Hepatocyte (in vitro differentiated cells): ENCODE measurements around the gene SH3RF3. TPM values are rescaled to one million over a fixed set of nuclear protein-coding genes. Genes with fewer than 3 reads are reported as not detected.

Experiments used
- DNase-seq: peaks from one replicate; pipeline ENCODE4 v3.0.0-alpha.2; 2016; ENCODE audit warnings: low spot score
- H2AFZ ChIP-seq: fragments of 200-600 bp; sonication (generic); 2 replicates; pipeline ENCODE4 v1.6.0; 2016; ENCODE audit warnings: antibody characterized with exemption, mild to moderate bottlenecking
- H3K27ac ChIP-seq: fragments of 200-600 bp; sonication (generic); 2 replicates; pipeline ENCODE4 v1.5.1; 2016; ENCODE audit warnings: mild to moderate bottlenecking
- H3K27me3 ChIP-seq: fragments of 200-600 bp; sonication (generic); 2 replicates; pipeline ENCODE4 v1.6.1; 2016
- H3K36me3 ChIP-seq: fragments of 200-600 bp; sonication (generic); replicated peaks from 2 replicates; pipeline ENCODE4 v1.5.1; 2016; ENCODE audit warnings: low read depth; ENCODE audit not compliant: insufficient read depth
- H3K4me1 ChIP-seq: fragments of 200-600 bp; sonication (generic); 2 replicates; pipeline ENCODE4 v1.5.1; 2016; ENCODE audit warnings: mild to moderate bottlenecking, moderate library complexity; ENCODE audit not compliant: insufficient read depth
- H3K4me2 ChIP-seq: fragments of 200-600 bp; sonication (generic); 2 replicates; pipeline ENCODE4 v1.6.0; 2016
- H3K4me3 ChIP-seq: fragments of 200-600 bp; sonication (generic); 2 replicates; pipeline ENCODE4 v1.5.1; 2016; ENCODE audit warnings: mild to moderate bottlenecking
- H3K79me2 ChIP-seq: fragments of 200-600 bp; sonication (generic); 2 replicates; pipeline ENCODE4 v1.6.0; 2017; ENCODE audit warnings: mild to moderate bottlenecking
- H3K9me2 ChIP-seq: fragments of 200-600 bp; sonication (generic); replicated peaks from 2 replicates; pipeline ENCODE4 v1.6.0; 2017; ENCODE audit warnings: mild to moderate bottlenecking; ENCODE audit not compliant: insufficient read depth
- H3K9me3 ChIP-seq: fragments of 200-600 bp; sonication (generic); 2 replicates; pipeline ENCODE4 v1.5.1; 2016; ENCODE audit warnings: low read depth, mild to moderate bottlenecking
- H4K20me1 ChIP-seq: fragments of 200-600 bp; sonication (generic); 2 replicates; pipeline ENCODE4 v1.6.0; 2016; ENCODE audit warnings: mild to moderate bottlenecking; ENCODE audit not compliant: insufficient read depth, poor library complexity, severe bottlenecking
- CTCF ChIP-seq: fragments of 200-600 bp; sonication (generic); IDR thresholded peaks from 2 replicates; pipeline ENCODE4 v1.5.1; 2016; ENCODE audit warnings: antibody characterized with exemption, mild to moderate bottlenecking; ENCODE audit not compliant: poor library complexity
- EZH2 ChIP-seq: fragments of 200-600 bp; sonication (generic); IDR thresholded peaks from 2 replicates; pipeline ENCODE4 v1.6.1; 2016; ENCODE audit warnings: antibody characterized with exemption, mild to moderate bottlenecking, borderline replicate concordance
- EZH2phosphoT487 ChIP-seq: fragments of 200-600 bp; sonication (generic); IDR thresholded peaks from one replicate; pipeline ENCODE4 v1.6.1; 2018; ENCODE audit warnings: antibody characterized with exemption, mild to moderate bottlenecking, low read depth, moderate library complexity; ENCODE audit not compliant: unreplicated experiment, severe bottlenecking
- WGBS: methylation state at CpG from one replicate; pipeline ENCODE4 v1.1.6; 2016; ENCODE audit warnings: low lambda C conversion rate; ENCODE audit errors: missing lambda C conversion rate; 5-methylcytosine and 5-hydroxymethylcytosine counted together
- polyA plus RNA-seq: library from polyadenylated mRNA; unstranded; fragments of >200 nt; fragmentation: Nextera tagmentation; extraction: Ambion mirVana; gene quantifications from 2 replicates; pipeline ENCODE4 v1.2.1, GENCODE V29; 2016
- total RNA-seq: library from RNA; depleted of rRNA; stranded (reverse); fragments of >200 nt; gene quantifications from 2 replicates; pipeline ENCODE4 v1.2.3, GENCODE V29; 2014

SH3RF3 gene
- total and polyA plus RNA-seq, 2 experiments from 2014 or later, result 1.9 to 2.1 TPM

GRCh38 chr2:109335631-109336176 lies 206.7 kb downstream of the SH3RF3 start:
- Histone ChIP-seq H3K27me3 (no peaks in the 10 kb centered on the region), H3K4me3 (no peak overlapping the region), H3K4me1 (peaks cover 24% of the 10 kb centered on the region), H3K9me2 (no peaks in the 10 kb centered on the region), H3K4me2 (peak overlapping the region; percentile 46), H2AFZ (no peak overlapping the region), H3K79me2 (no peaks in the 10 kb centered on the region), H4K20me1 (no peaks in the 10 kb centered on the region), H3K27ac (peak overlapping the region; percentile 57), H3K36me3 (no peaks in the 10 kb centered on the region), H3K9me3 (no peaks in the 10 kb centered on the region)
- DNase-seq, result no peak
- 49% methylated on average over 12 of the region's 12 CpGs for WGBS
- no peak for TF ChIP-seq EZH2
- no peak for TF ChIP-seq CTCF
- no peak for TF ChIP-seq EZH2phosphoT487

- H3K36me3 ChIP-seq, result no peaks in the 10 kb centered on the region
- H3K4me1 ChIP-seq, result peaks cover 24% of the 10 kb centered on the region
- no peaks in the 10 kb centered on the region for H3K79me2 ChIP-seq
- H2AFZ ChIP-seq, result no peak overlapping the region
- no peaks in the 10 kb centered on the region for H3K9me2 ChIP-seq
- peak overlapping the region; percentile 57 for H3K27ac ChIP-seq
- H3K4me2 ChIP-seq, result peak overlapping the region; percentile 46
- no peak for TF ChIP-seq CTCF
- no peak for TF ChIP-seq EZH2
- TF ChIP-seq EZH2phosphoT487, result no peak
- H3K4me3 ChIP-seq, result no peak overlapping the region
- DNase-seq, result no peak
- no peaks in the 10 kb centered on the region for H3K27me3 ChIP-seq
- no peaks in the 10 kb centered on the region for H4K20me1 ChIP-seq
- no peaks in the 10 kb centered on the region for H3K9me3 ChIP-seq
- 52% methylated on average over 6 of the region's 6 CpGs for WGBS
Measured at GRCh38 chr2:109336296-109336695, 207.3 kb downstream of the SH3RF3 start.

GRCh38 chr2:109337221-109337620 lies 208.2 kb downstream of the SH3RF3 start:
- 94% methylated on average over 9 of the region's 9 CpGs for WGBS
- Histone ChIP-seq H2AFZ (no peak overlapping the region), H3K4me1 (peaks cover 17% of the 10 kb centered on the region), H4K20me1 (no peaks in the 10 kb centered on the region), H3K36me3 (no peaks in the 10 kb centered on the region), H3K9me3 (no peaks in the 10 kb centered on the region), H3K9me2 (no peaks in the 10 kb centered on the region), H3K27me3 (no peaks in the 10 kb centered on the region), H3K4me2 (no peak overlapping the region), H3K27ac (no peak overlapping the region), H3K79me2 (no peaks in the 10 kb centered on the region), H3K4me3 (no peak overlapping the region)
- TF ChIP-seq EZH2 (no peak), EZH2phosphoT487 (no peak), CTCF (no peak)
- DNase-seq, result no peak

GRCh38 chr2:109339519-109339966 lies 210.5 kb downstream of the SH3RF3 start:
- H3K4me2 ChIP-seq, result no peak overlapping the region
- no peaks in the 10 kb centered on the region for H3K36me3 ChIP-seq
- no peak overlapping the region for H3K27ac ChIP-seq
- H2AFZ ChIP-seq, result no peak overlapping the region
- no peak overlapping the region for H3K4me3 ChIP-seq
- WGBS, result 82% methylated on average over 6 of the region's 6 CpGs
- H3K27me3 ChIP-seq, result no peaks in the 10 kb centered on the region
- no peaks in the 10 kb centered on the region for H4K20me1 ChIP-seq
- DNase-seq, result no peak
- no peaks in the 10 kb centered on the region for H3K9me2 ChIP-seq
- TF ChIP-seq EZH2 (no peak), EZH2phosphoT487 (no peak), CTCF (no peak)
- peaks cover 16% of the 10 kb centered on the region for H3K4me1 ChIP-seq
- no peaks in the 10 kb centered on the region for H3K9me3 ChIP-seq
- H3K79me2 ChIP-seq, result no peaks in the 10 kb centered on the region
